Measurements from ENCODE around the gene SNAP29. TPM values are rescaled to one million over a fixed set of nuclear protein-coding genes. Genes with fewer than 3 reads are reported as not detected.

The SNAP29 gene
- total RNA-seq, 6 donors from 2014 or later, result 10.2 to 28.3 (median 19.8) TPM

GRCh38 chr22:20829491-20830134 lies 29.2 kb upstream of the SNAP29 start:
- no peaks in the 10 kb centered on the region for H3K9me3 ChIP-seq
- no peak for TF ChIP-seq CTCF (IDR thresholded peaks at IDR 0.05)
- TF ChIP-seq POLR2AphosphoS5 (IDR thresholded peaks at IDR 0.05), result no peak
- no peak for TF ChIP-seq EP300 (IDR thresholded peaks at IDR 0.05)
- no peak for TF ChIP-seq POLR2A (IDR thresholded peaks at IDR 0.05)
- H3K4me3 ChIP-seq, result no peak overlapping the region
- peaks cover 0 to 77% (median 27%) of the 10 kb centered on the region in 4 donors for H3K36me3 ChIP-seq
- H3K4me1 ChIP-seq, result no peaks in the 10 kb centered on the region
- WGBS, 2 donors, result 90 to 93% methylated on average over 3 of the region's 3 CpGs
- no peaks in the 10 kb centered on the region for H3K27me3 ChIP-seq
- DNase-seq (no peak), ATAC-seq (ENCODE audit: low FRiP score in 2 of 2) (no peak)
- H3K27ac ChIP-seq, result no peak overlapping the region

DNA sequence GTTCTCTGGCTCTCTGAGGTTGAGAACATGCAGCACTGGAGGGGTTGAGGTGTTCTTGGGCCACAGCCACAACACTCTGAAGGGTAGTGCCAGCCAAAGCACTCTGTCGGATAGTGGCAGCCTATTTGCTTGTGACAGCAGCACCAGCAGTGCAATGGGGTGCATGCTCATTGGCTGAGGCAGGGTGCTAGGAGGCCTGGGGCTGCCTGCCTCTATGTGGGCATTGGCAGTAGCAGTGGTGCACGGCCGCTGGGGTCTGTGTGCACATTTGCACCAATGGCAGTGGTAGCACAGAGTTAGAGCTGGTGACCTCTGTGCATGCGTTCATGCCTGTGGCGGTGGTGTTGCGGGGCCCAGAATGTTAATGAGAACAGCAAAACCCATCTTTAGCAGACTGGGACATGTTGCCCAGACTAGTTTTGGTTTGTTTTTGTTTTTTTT lies 25.6 kb upstream of the SNAP29 start:
- no peak for ATAC-seq (ENCODE audit: low FRiP score in 2 of 2)
- WGBS, 2 donors, result 89 to 91% methylated on average over 4 to 6 of the region's 6 CpGs
- H3K36me3 ChIP-seq, result peaks cover 0 to 63% (median 25%) of the 10 kb centered on the region in 4 donors

GRCh38 chr22:20834206-20834605 lies 24.6 kb upstream of the SNAP29 start:
- WGBS, 2 donors, result 87 to 91% methylated on average over 3 of the region's 3 CpGs
- no peak for TF ChIP-seq EP300 (IDR thresholded peaks at IDR 0.05)
- no peak for TF ChIP-seq POLR2A (IDR thresholded peaks at IDR 0.05)
- no peak for TF ChIP-seq POLR2AphosphoS5 (IDR thresholded peaks at IDR 0.05)
- no peak for TF ChIP-seq CTCF (IDR thresholded peaks at IDR 0.05)
- DNase-seq, result no peak
- no peaks in the 10 kb centered on the region for H3K27me3 ChIP-seq
- no peak overlapping the region for H3K4me3 ChIP-seq
- ATAC-seq (ENCODE audit: low FRiP score in 2 of 2), result no peak
- H3K36me3 ChIP-seq, result peaks cover 0 to 53% (median 25%) of the 10 kb centered on the region in 4 donors
- no peaks in the 10 kb centered on the region for H3K9me3 ChIP-seq
- H3K27ac ChIP-seq, result no peak overlapping the region
- no peaks in the 10 kb centered on the region for H3K4me1 ChIP-seq

More for the DNA sequence above, 25.6 kb upstream of the SNAP29 start:
- no peaks in the 10 kb centered on the region for H3K4me1 ChIP-seq
- H3K27me3 ChIP-seq, result no peaks in the 10 kb centered on the region
- H3K4me3 ChIP-seq, result no peak overlapping the region
- no peaks in the 10 kb centered on the region for H3K9me3 ChIP-seq
- TF ChIP-seq POLR2AphosphoS5 (IDR thresholded peaks at IDR 0.05), result no peak
- no peak for TF ChIP-seq EP300 (IDR thresholded peaks at IDR 0.05)
- TF ChIP-seq POLR2A (IDR thresholded peaks at IDR 0.05), result no peak
- TF ChIP-seq CTCF (IDR thresholded peaks at IDR 0.05), result no peak
- H3K27ac ChIP-seq, result no peak overlapping the region
- DNase-seq, result no peak

DNA sequence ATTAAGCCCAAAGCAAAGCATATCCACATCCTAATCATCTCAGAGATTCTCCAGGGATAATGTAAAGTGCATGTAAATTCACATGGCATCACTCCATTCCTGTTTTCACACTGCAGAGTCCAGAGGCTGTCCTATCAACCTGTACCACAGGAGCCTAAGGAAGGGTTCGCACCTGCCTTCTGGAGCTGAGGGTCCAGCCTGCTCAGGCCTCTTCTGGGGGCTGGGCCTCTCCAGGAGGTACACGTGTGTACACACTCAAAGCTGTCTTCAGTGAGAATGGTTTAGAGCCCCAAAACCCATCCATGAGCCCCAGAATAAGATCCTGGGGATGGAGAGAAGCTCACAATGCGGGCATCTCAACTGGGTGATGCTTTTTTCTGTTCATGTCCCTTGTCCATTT lies 24.1 kb upstream of the SNAP29 start:
- DNase-seq (no peak), ATAC-seq (ENCODE audit: low FRiP score in 2 of 2) (no peak)
- H3K4me3 ChIP-seq, result no peak overlapping the region
- H3K27ac ChIP-seq, result no peak overlapping the region
- TF ChIP-seq POLR2AphosphoS5 (IDR thresholded peaks at IDR 0.05) (no peak), EP300 (IDR thresholded peaks at IDR 0.05) (no peak), CTCF (IDR thresholded peaks at IDR 0.05) (no peak), POLR2A (IDR thresholded peaks at IDR 0.05) (no peak)
- H3K36me3 ChIP-seq, result peaks cover 0 to 48% (median 25%) of the 10 kb centered on the region in 4 donors
- H3K4me1 ChIP-seq, result no peaks in the 10 kb centered on the region
- no peaks in the 10 kb centered on the region for H3K9me3 ChIP-seq
- WGBS, 2 donors, result 91 to 100% methylated on average over 2 to 3 of the region's 3 CpGs
- no peaks in the 10 kb centered on the region for H3K27me3 ChIP-seq
